A549 (cell line): Measurements from ENCODE around the gene RNASE12. TPM values are rescaled to one million over a fixed set of nuclear protein-coding genes. Genes with fewer than 3 reads are reported as not detected.

ENCODE experiments used
- ATAC-seq, 2 experiments: fragments of 200-7000 bp in 1 of 2; fragments of >200 bp in 1 of 2; cut with Nextera tagmentation in 1 of 2; cut with Tn5 transposase in 1 of 2; 3 replicates each; pipeline versions ENCODE4 v1.8.0 to v1.9.1; 2018 to 2020; ENCODE audit warnings: mild to moderate bottlenecking in 1 of 2, moderate library complexity in 1 of 2
- CTCF ChIA-PET: fragments of 300-600 bp; sonication (Branson Sonifier 250); formaldehyde crosslinking; extraction: SDS; loops from one replicate; lab custom pipeline; 2021; ENCODE audit warnings: antibody characterized with exemption, inconsistent platforms; lab: Yijun Ruan, JAX
- POLR2A ChIA-PET: fragments of 350-600 bp; formaldehyde crosslinking; extraction: SDS; loops from one replicate; lab custom pipeline; 2021; ENCODE audit warnings: antibody characterized with exemption, inconsistent platforms; lab: Yijun Ruan, JAX
- DNase-seq, 2 experiments: peaks; one replicate each; pipeline versions ENCODE4 v3.0.0 to v3.0.0-alpha.2; 2011 to 2016; ENCODE audit warnings: low read depth in 1 of 2, low spot score in 1 of 2
- FAIRE-seq: peaks from 2 replicates; lab custom pipeline; 2011; peaks lifted over from hg19 to GRCh38; lab: Jason Lieb, UNC
- H3K27ac ChIP-seq, 2 experiments: fragments of >200 bp; sonication (Bioruptor Twin); formaldehyde crosslinking; 3 replicates each; pipeline ENCODE4 v1.5.1; 2016 to 2017
- H3K4me1 ChIP-seq: fragments of >200 bp; sonication (Bioruptor Twin); formaldehyde crosslinking; 3 replicates; pipeline ENCODE4 v1.6.1; 2016
- H3K4me2 ChIP-seq: fragments of >200 bp; sonication (Bioruptor Twin); formaldehyde crosslinking; 3 replicates; pipeline ENCODE4 v1.6.1; 2016
- H3K4me3 ChIP-seq: fragments of >200 bp; sonication (Bioruptor Twin); formaldehyde crosslinking; 3 replicates; pipeline ENCODE4 v1.5.1; 2016
- H3K9me3 ChIP-seq: fragments of >200 bp; sonication (Bioruptor Twin); formaldehyde crosslinking; 3 replicates; pipeline ENCODE4 v1.6.1; 2016
- BHLHE40 ChIP-seq: IDR thresholded peaks from 2 replicates; pipeline ENCODE4 v1.6.1; 2012; ENCODE audit warnings: low read depth, low read length, inconsistent platforms
- CEBPB ChIP-seq, 2 experiments: fragments of >200 bp in 1 of 2; sonication (Bioruptor Twin) in 1 of 2; formaldehyde crosslinking in 1 of 2; IDR thresholded peaks; 2 replicates each; pipeline ENCODE4 v1.6.1; 2012 to 2016
- CHD2 ChIP-seq: fragments of 150-350 bp; IDR thresholded peaks from 2 replicates; pipeline ENCODE4 v1.6.1; 2014; ENCODE audit warnings: low read length; ENCODE audit not compliant: partially characterized antibody
- ESRRA ChIP-seq: fragments of 150-350 bp; IDR thresholded peaks from 2 replicates; pipeline ENCODE4 v1.6.1; 2014; ENCODE audit warnings: mild to moderate bottlenecking, low read length, borderline replicate concordance
- FOSB ChIP-seq: fragments of 250-450 bp; sonication (Bioruptor Pico); IDR thresholded peaks from 2 replicates; pipeline ENCODE4 v1.5.0; 2020; ENCODE audit warnings: mild to moderate bottlenecking, moderate library complexity
- FOSL2 ChIP-seq, 2 experiments: fragments of 450-650 bp in 1 of 2; fragments of >200 bp in 1 of 2; sonication (Bioruptor Twin) in 1 of 2; formaldehyde crosslinking; IDR thresholded peaks; 2 replicates each; pipeline versions ENCODE4 v1.5.0 to v1.6.1; 2016 to 2020; ENCODE audit warnings: mild to moderate bottlenecking in 1 of 2, moderate library complexity in 1 of 2
- HOXA7 ChIP-seq: fragments of 250-450 bp; sonication (Bioruptor Pico); IDR thresholded peaks from 2 replicates; pipeline ENCODE4 v1.5.0; 2020; ENCODE audit warnings: mild to moderate bottlenecking, moderate library complexity
- JUN ChIP-seq, 2 experiments: fragments of >200 bp; sonication (Bioruptor Twin); formaldehyde crosslinking; IDR thresholded peaks; 2 replicates in 1 of 2; 3 replicates in 1 of 2; pipeline ENCODE4 v1.6.1; 2016 to 2017
- MAZ ChIP-seq: fragments of 150-350 bp; IDR thresholded peaks from 2 replicates; pipeline ENCODE4 v1.6.1; 2014; ENCODE audit warnings: antibody characterized with exemption, low read depth, low read length, borderline replicate concordance
- NPAS2 ChIP-seq: fragments of 250-450 bp; sonication (Bioruptor Pico); IDR thresholded peaks from 2 replicates; pipeline ENCODE4 v1.8.0; 2022; ENCODE audit warnings: mild to moderate bottlenecking, moderate library complexity, borderline replicate concordance
- NR3C1 ChIP-seq: fragments of >200 bp; sonication (Bioruptor Twin); formaldehyde crosslinking; IDR thresholded peaks from 3 replicates; pipeline ENCODE4 v1.6.1; 2017
- POLR2AphosphoS2 ChIP-seq: conservative IDR thresholded peaks from 2 replicates; pipeline ENCODE4 v1.6.1; 2012; ENCODE audit warnings: low read length, improper control_type of control experiment, inconsistent platforms
- RAD21 ChIP-seq, 2 experiments: fragments of >200 bp in 1 of 2; sonication (Bioruptor Twin) in 1 of 2; formaldehyde crosslinking in 1 of 2; IDR thresholded peaks in 1 of 2; conservative IDR thresholded peaks in 1 of 2; 2 replicates in 1 of 2; 3 replicates in 1 of 2; pipeline ENCODE4 v1.6.1; 2012 to 2018; ENCODE audit warnings: inconsistent platforms in 1 of 2
- RARB ChIP-seq: fragments of 250-450 bp; sonication (Bioruptor Pico); IDR thresholded peaks from 2 replicates; pipeline ENCODE4 v1.8.0; 2021; ENCODE audit warnings: mild to moderate bottlenecking, moderate library complexity
- SMC3 ChIP-seq: fragments of >200 bp; sonication (Bioruptor Twin); formaldehyde crosslinking; IDR thresholded peaks from 3 replicates; pipeline ENCODE4 v1.6.1; 2018; ENCODE audit warnings: inconsistent platforms
- SREBF2 ChIP-seq: fragments of 450-650 bp; IDR thresholded peaks from 2 replicates; pipeline ENCODE4 v1.6.1; 2014; ENCODE audit warnings: mild to moderate bottlenecking, moderate library complexity
- ZSCAN20 ChIP-seq: fragments of 250-450 bp; sonication (Bioruptor Pico); IDR thresholded peaks from 2 replicates; pipeline ENCODE4 v1.8.0; 2022; ENCODE audit warnings: mild to moderate bottlenecking, moderate library complexity
- WGBS: methylation state at CpG from one replicate; pipeline ENCODE4 v1.1.6; 2017; ENCODE audit errors: missing lambda C conversion rate; 5-methylcytosine and 5-hydroxymethylcytosine counted together
- polyA minus RNA-seq: library from RNA; depleted of rRNA, polyadenylated mRNA; stranded (reverse); fragments of >200 nt; gene quantifications from 2 replicates; pipeline ENCODE4 v1.2.3, GENCODE V29; 2011; rRNA and poly(A)+ RNA removed
- polyA plus RNA-seq, 4 experiments: library from polyadenylated mRNA; depleted of rRNA in 3 of 4; stranded (reverse); fragments of >200 nt; fragmentation: RNase III in 1 of 4; extraction: RNeasy Plus Mini Kit Qiagen cat#74134 plus additional on column Dnase treatment in 1 of 4; gene quantifications; 2 replicates in 3 of 4; 3 replicates in 1 of 4; pipeline ENCODE4 v1.2.3, GENCODE V29; 2011 to 2017
- TF ChIP-seq, protein P1 (sequence below): IDR thresholded peaks from 2 replicates; pipeline ENCODE4 v1.6.1; 2012
- TF ChIP-seq, protein P2 (sequence below): fragments of 250-450 bp; sonication (Bioruptor Pico); IDR thresholded peaks from 2 replicates; pipeline ENCODE4 v1.5.0; 2020; ENCODE audit warnings: low read depth, mild to moderate bottlenecking, moderate library complexity
- TF ChIP-seq, protein P3 (sequence below): IDR thresholded peaks from 2 replicates; pipeline ENCODE4 v1.6.1; 2012
- TF ChIP-seq, protein P4 (sequence below): IDR thresholded peaks from 2 replicates; pipeline ENCODE4 v1.6.1; 2012; ENCODE audit warnings: low read depth, borderline replicate concordance
- TF ChIP-seq, protein P5 (sequence below): fragments of 250-450 bp; sonication (Bioruptor Pico); IDR thresholded peaks from 2 replicates; pipeline ENCODE4 v1.5.0; 2021; ENCODE audit warnings: mild to moderate bottlenecking, moderate library complexity, borderline replicate concordance

RNASE12 gene, protein sequence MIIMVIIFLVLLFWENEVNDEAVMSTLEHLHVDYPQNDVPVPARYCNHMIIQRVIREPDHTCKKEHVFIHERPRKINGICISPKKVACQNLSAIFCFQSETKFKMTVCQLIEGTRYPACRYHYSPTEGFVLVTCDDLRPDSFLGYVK
- polyA plus RNA-seq (2011; rRNA removed) (not detected in 2 replicates), polyA plus RNA-seq (2017; fragmentation: RNase III; extraction: RNeasy Plus Mini Kit Qiagen cat#74134 plus additional on column Dnase treatment) (not detected in 3 replicates), polyA minus RNA-seq (not detected in 2 replicates)
- not detected in 2 replicates for polyA plus RNA-seq (2012; cell fraction: cytosol; rRNA removed)
- polyA plus RNA-seq (2012; cell fraction: nucleus; rRNA removed) = not detected in 2 replicates

DNA sequence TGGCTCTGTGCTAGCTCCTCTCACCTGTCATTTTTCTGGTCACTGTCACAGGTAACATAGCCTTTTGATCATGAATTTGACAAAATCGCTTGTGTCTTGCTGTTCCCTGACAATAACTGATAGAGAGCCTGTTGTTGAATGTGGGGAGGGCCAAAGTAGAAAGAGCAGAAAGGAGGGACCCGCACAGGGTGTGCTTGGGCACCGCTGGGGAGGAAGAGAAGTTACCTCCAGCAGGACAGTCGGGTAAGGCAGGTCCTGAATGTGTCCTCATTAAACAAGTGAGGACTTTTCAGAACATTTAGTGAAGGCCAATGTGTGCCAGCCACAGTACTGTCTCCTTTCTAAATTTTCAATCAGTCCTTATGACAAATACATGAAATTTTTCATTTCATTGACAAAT lies at the start of gene RNASE12:
Gene RNASE12, minus strand, starts transcription at position 142 of the 400 bp plus-strand sequence. CDS start 653 bp downstream, outside the sequence.
- 40% methylated on average over 4 of the region's 4 CpGs for WGBS
- POLR2A ChIA-PET = no interaction called here
- CTCF ChIA-PET = interaction anchor here (0.7 kb wide), 1 partner anchor 22 kb away, joined by 3 read pairs; no protein-coding TSS in a partner anchor

DNA sequence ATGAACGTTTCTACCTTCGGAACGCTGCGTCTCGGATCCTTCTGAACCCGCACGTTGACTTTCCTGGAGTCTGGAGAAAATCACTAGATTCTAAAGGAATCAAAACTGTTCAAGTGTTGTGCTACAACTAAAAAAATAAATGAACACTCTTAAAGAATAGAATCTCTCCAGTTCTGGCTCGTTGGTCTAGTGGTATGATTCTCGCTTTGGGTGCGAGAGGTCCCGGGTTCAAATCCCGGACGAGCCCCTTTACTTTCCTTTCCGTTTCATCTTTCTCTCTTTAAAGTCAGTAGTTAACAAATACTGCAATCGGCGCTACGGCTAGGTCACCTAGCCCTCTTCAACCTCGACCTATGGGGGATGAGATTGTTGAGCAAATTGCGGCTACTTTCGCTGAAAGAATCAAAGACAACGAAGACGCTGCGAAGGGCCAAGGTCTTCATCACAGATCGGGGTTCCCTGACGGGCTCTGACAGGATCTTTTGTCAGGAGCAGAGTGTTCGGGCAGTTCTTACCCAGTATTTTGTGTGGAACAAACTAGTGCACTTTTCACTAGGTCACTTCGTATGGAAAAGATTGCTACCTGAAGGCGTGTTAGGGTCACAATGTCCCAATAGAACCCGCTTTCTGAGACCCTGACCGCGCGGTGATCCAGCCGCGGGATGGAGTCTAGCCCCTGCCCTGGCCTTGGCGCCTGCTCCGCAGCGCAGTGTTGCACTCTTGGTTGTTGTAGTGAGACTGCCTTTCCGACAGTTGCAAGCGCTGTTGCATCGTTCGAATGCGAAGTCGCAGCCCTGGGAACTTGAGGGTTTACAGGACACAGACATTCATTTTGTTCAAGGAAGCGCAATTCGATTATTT lies 41.9 kb upstream of the RNASE12 start:
- 15% methylated on average over 45 of the region's 45 CpGs for WGBS
- POLR2A ChIA-PET = interaction anchor here (1.0 to 2.9 kb wide), 3 partner anchors 20 to 290 kb away, joined by 4 to 22 read pairs (median 4); partner anchors contain the start of gene PARP2

More for the DNA sequence above, at the start of gene RNASE12:
- Histone ChIP-seq H3K4me2 (peak within 1 kb of the TSS; percentile 53; the same call in 2 of the 3 replicates), H3K4me3 (no peak within 1 kb of the TSS), H3K9me3 (no peaks in the 10 kb centered on the region), H3K27ac (no peak within 1 kb of the TSS), H3K4me1 (no peaks in the 10 kb centered on the region)
- TF ChIP-seq, protein P1, sequence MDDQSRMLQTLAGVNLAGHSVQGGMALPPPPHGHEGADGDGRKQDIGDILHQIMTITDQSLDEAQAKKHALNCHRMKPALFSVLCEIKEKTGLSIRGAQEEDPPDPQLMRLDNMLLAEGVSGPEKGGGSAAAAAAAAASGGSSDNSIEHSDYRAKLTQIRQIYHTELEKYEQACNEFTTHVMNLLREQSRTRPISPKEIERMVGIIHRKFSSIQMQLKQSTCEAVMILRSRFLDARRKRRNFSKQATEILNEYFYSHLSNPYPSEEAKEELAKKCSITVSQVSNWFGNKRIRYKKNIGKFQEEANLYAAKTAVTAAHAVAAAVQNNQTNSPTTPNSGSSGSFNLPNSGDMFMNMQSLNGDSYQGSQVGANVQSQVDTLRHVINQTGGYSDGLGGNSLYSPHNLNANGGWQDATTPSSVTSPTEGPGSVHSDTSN = no peak
- no peak for TF ChIP-seq BHLHE40
- TF ChIP-seq RAD21 (conservative IDR thresholded peaks at IDR 0.05 in 1 of 2, IDR thresholded peaks at IDR 0.05 in 1 of 2) = no peak
- TF ChIP-seq, protein P2, sequence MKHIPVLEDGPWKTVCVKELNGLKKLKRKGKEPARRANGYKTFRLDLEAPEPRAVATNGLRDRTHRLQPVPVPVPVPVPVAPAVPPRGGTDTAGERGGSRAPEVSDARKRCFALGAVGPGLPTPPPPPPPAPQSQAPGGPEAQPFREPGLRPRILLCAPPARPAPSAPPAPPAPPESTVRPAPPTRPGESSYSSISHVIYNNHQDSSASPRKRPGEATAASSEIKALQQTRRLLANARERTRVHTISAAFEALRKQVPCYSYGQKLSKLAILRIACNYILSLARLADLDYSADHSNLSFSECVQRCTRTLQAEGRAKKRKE = no peak
- TF ChIP-seq FOSL2 (IDR thresholded peaks at IDR 0.05) = no peak
- TF ChIP-seq FOSL2 (CRISPR knock-in tag; IDR thresholded peaks at IDR 0.05) = no peak
- ATAC-seq (peak in 1 of 2 experiments; percentile 30; a peak in 1 of 6 replicates), FAIRE-seq (no peak), DNase-seq (no peak)

More for the DNA sequence above, 41.9 kb upstream of the RNASE12 start:
- H3K4me2 ChIP-seq = peak overlapping the region; percentile 99
- H3K27ac ChIP-seq = peak overlapping the region; percentile 1 to 61; a peak in 3 of 6 replicates
- ATAC-seq (peak; percentile 85 to 88), FAIRE-seq (peak; percentile 74), DNase-seq (peak; percentile 96 to 97)
- CTCF ChIA-PET = interaction anchor here (0.6 to 4.6 kb wide), 12 partner anchors 15 to 338 kb away, joined by 3 to 30 read pairs (median 4); no protein-coding TSS in a partner anchor
- peaks cover 19% of the 10 kb centered on the region; the same call in 2 of the 3 replicates for H3K4me1 ChIP-seq
- H3K9me3 ChIP-seq = peaks cover 4% of the 10 kb centered on the region; the same call in 1 of the 3 replicates
- H3K4me3 ChIP-seq = peak overlapping the region; percentile 62
- TF ChIP-seq FOSB (CRISPR knock-in tag) (no peak), MAZ (no peak), SMC3 (no peak), ZSCAN20 (CRISPR knock-in tag) (no peak), POLR2AphosphoS2 (no peak), SREBF2 (peak; percentile 77), NR3C1 (no peak), ESRRA (peak; percentile 40; the same call in 1 of the 2 replicates), CHD2 (peak; percentile 27), JUN (IDR thresholded peaks at IDR 0.05) (peak in 1 of 2 experiments; percentile 47; a peak in 1 of 5 replicates), HOXA7 (CRISPR knock-in tag) (no peak), RARB (CRISPR knock-in tag) (0 out of 2 replicates have a peak, but pooled peaks have one; percentile 80), CEBPB (IDR thresholded peaks at IDR 0.05) (peak in 1 of 2 experiments; percentile 67; a peak in 2 of 4 replicates), NPAS2 (CRISPR knock-in tag) (no peak)
- TF ChIP-seq, protein P2 = no peak
- TF ChIP-seq, protein P3, sequence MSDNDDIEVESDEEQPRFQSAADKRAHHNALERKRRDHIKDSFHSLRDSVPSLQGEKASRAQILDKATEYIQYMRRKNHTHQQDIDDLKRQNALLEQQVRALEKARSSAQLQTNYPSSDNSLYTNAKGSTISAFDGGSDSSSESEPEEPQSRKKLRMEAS = peak; percentile 31; the same call in 1 of the 2 replicates
- TF ChIP-seq, protein P4, sequence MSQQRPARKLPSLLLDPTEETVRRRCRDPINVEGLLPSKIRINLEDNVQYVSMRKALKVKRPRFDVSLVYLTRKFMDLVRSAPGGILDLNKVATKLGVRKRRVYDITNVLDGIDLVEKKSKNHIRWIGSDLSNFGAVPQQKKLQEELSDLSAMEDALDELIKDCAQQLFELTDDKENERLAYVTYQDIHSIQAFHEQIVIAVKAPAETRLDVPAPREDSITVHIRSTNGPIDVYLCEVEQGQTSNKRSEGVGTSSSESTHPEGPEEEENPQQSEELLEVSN = 0 out of 2 replicates have a peak, but pooled peaks have one; percentile 23
- TF ChIP-seq, protein P5, sequence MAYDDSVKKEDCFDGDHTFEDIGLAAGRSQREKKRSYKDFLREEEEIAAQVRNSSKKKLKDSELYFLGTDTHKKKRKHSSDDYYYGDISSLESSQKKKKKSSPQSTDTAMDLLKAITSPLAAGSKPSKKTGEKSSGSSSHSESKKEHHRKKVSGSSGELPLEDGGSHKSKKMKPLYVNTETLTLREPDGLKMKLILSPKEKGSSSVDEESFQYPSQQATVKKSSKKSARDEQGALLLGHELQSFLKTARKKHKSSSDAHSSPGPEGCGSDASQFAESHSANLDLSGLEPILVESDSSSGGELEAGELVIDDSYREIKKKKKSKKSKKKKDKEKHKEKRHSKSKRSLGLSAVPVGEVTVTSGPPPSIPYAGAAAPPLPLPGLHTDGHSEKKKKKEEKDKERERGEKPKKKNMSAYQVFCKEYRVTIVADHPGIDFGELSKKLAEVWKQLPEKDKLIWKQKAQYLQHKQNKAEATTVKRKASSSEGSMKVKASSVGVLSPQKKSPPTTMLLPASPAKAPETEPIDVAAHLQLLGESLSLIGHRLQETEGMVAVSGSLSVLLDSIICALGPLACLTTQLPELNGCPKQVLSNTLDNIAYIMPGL (CRISPR knock-in tag) = peak; percentile 82; the same call in 1 of the 2 replicates
